ENCODE results near the gene EYA2.

DNA sequence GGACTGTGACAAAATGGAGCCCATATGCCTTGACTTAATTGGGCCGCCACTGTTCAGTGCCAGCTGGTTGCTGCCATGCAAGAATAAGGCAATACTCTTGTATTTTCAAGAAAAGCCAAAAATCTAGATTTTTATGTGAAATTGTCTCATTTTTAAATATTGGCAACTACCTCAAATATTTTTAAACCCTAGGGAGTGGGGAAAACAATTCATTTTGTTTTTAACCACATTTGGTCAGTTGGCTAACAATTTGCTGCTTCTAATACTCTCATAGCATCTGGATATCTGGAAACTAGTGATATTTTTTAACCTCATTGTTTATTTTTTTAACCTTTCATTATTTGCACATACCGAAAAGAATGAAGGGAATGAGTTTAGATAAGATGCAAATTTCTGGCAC, 91.0 kb downstream of the EYA2 start:
- TF ChIP-seq, protein P1, sequence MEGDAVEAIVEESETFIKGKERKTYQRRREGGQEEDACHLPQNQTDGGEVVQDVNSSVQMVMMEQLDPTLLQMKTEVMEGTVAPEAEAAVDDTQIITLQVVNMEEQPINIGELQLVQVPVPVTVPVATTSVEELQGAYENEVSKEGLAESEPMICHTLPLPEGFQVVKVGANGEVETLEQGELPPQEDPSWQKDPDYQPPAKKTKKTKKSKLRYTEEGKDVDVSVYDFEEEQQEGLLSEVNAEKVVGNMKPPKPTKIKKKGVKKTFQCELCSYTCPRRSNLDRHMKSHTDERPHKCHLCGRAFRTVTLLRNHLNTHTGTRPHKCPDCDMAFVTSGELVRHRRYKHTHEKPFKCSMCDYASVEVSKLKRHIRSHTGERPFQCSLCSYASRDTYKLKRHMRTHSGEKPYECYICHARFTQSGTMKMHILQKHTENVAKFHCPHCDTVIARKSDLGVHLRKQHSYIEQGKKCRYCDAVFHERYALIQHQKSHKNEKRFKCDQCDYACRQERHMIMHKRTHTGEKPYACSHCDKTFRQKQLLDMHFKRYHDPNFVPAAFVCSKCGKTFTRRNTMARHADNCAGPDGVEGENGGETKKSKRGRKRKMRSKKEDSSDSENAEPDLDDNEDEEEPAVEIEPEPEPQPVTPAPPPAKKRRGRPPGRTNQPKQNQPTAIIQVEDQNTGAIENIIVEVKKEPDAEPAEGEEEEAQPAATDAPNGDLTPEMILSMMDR (optimal IDR thresholded peaks at IDR 0.05 in 1 of 3, IDR thresholded peaks at IDR 0.05 in 1 of 3, conservative IDR thresholded peaks at IDR 0.05 in 1 of 3; ENCODE audit: extremely low read depth in 1 of 3, insufficient read depth in 2 of 3, low read length in 3 of 3): no peak
- no peak for TF ChIP-seq EZH2 (IDR thresholded peaks at IDR 0.05; ENCODE audit: low read length)
